SK-N-SH (cell line): ENCODE data around the gene MAP2K5. TPM values are rescaled to one million over a fixed set of nuclear protein-coding genes. Genes with fewer than 3 reads are reported as not detected.

Experiments
- CTCF ChIA-PET: fragments of 300-600, 350-600 bp; formaldehyde crosslinking; extraction: SDS; loops from one replicate; lab custom pipeline; 2021; lab: Yijun Ruan, JAX
- POLR2A ChIA-PET: fragments of 350-600 bp; sonication (Branson Sonifier 250); formaldehyde crosslinking; extraction: SDS; loops from one replicate; lab custom pipeline; 2020; ENCODE audit warnings: antibody characterized with exemption, inconsistent platforms; lab: Yijun Ruan, JAX
- DNase-seq: peaks from one replicate; pipeline ENCODE4 v3.0.0; 2012
- H2AFZ ChIP-seq: fragments of 200-600 bp; sonication (generic); 2 replicates; pipeline ENCODE4 v1.8.1; 2016; ENCODE audit warnings: antibody characterized with exemption, mild to moderate bottlenecking, low read depth
- H3F3A ChIP-seq: fragments of 200-600 bp; sonication (generic); replicated peaks from 2 replicates; pipeline ENCODE3; 2016; ENCODE audit warnings: antibody characterized with exemption, mild to moderate bottlenecking; ENCODE audit not compliant: insufficient read depth
- H3K27ac ChIP-seq, 2 experiments: fragments of 200-500 bp in 1 of 2; fragments of 200-600 bp in 1 of 2; sonication (Bioruptor generic) in 1 of 2; sonication (generic), shearing (Covaris generic) in 1 of 2; 2 replicates each; pipeline versions ENCODE4 v1.5.1 to v1.6.1; 2014 to 2016; ENCODE audit warnings: low read depth in 2 of 2, inconsistent platforms in 1 of 2, low read length in 1 of 2, mild to moderate bottlenecking in 1 of 2, mixed read lengths in 1 of 2
- H3K27me3 ChIP-seq: fragments of 200-600 bp; sonication (generic), shearing (Covaris generic); 2 replicates; pipeline ENCODE4 v1.6.1; 2016; ENCODE audit warnings: mixed run types; ENCODE audit not compliant: insufficient read depth
- H3K36me3 ChIP-seq, 2 experiments: fragments of 200-500 bp in 1 of 2; fragments of 200-600 bp in 1 of 2; sonication (Bioruptor generic) in 1 of 2; sonication (generic) in 1 of 2; replicated peaks in 1 of 2; 2 replicates each; pipeline versions ENCODE3 to v1.5.1; 2014 to 2016; ENCODE audit warnings: low read length in 1 of 2, mild to moderate bottlenecking in 1 of 2; ENCODE audit not compliant: insufficient read depth in 2 of 2, control insufficient read depth in 1 of 2
- H3K4me1 ChIP-seq, 2 experiments: fragments of 200-500 bp in 1 of 2; fragments of 200-600 bp in 1 of 2; sonication (Bioruptor generic) in 1 of 2; sonication (generic), shearing (Covaris generic) in 1 of 2; 2 replicates each; pipeline versions ENCODE4 v1.5.1 to v1.6.1; 2014 to 2016; ENCODE audit warnings: low read depth in 1 of 2, low read length in 1 of 2, mixed run types in 1 of 2; ENCODE audit not compliant: insufficient read depth in 2 of 2, control insufficient read depth in 1 of 2
- H3K4me2 ChIP-seq: fragments of 200-600 bp; sonication (generic), shearing (Covaris generic); 2 replicates; pipeline ENCODE4 v1.6.1; 2017; ENCODE audit warnings: mixed run types
- H3K4me3 ChIP-seq, 2 experiments: fragments of 200-500 bp in 1 of 2; fragments of 200-600 bp in 1 of 2; sonication (Bioruptor generic) in 1 of 2; sonication (generic), shearing (Covaris generic) in 1 of 2; 2 replicates each; pipeline versions ENCODE4 v1.5.1 to v1.8.1; 2014 to 2016; ENCODE audit warnings: low read depth in 2 of 2, inconsistent platforms in 1 of 2, low read length in 1 of 2, mild to moderate bottlenecking in 1 of 2, mixed read lengths in 1 of 2, moderate library complexity in 1 of 2
- H3K79me2 ChIP-seq: fragments of 200-600 bp; sonication (generic); 2 replicates; pipeline ENCODE4 v1.8.1; 2017; ENCODE audit warnings: mild to moderate bottlenecking; ENCODE audit not compliant: insufficient read depth
- H3K9ac ChIP-seq: fragments of 200-600 bp; sonication (generic); 2 replicates; pipeline ENCODE4 v1.6.1; 2017; ENCODE audit warnings: mixed run types
- H3K9me2 ChIP-seq: fragments of 200-600 bp; sonication (generic); 2 replicates; pipeline ENCODE4 v1.6.1; 2017; ENCODE audit warnings: mixed run types
- H3K9me3 ChIP-seq: fragments of 200-600 bp; sonication (generic); 2 replicates; pipeline ENCODE4 v1.6.1; 2017; ENCODE audit warnings: mixed run types, mild to moderate bottlenecking, moderate library complexity
- H4K20me1 ChIP-seq: fragments of 200-600 bp; sonication (generic); 2 replicates; pipeline ENCODE4 v1.6.1; 2017; ENCODE audit warnings: mild to moderate bottlenecking, mixed run types; ENCODE audit not compliant: insufficient read depth
- GABPA ChIP-seq: IDR thresholded peaks from 2 replicates; pipeline ENCODE4 v1.4.0; 2012; ENCODE audit warnings: low read depth, mild to moderate bottlenecking
- MXI1 ChIP-seq: IDR thresholded peaks from 2 replicates; pipeline ENCODE4 v1.6.1; 2012; ENCODE audit warnings: mild to moderate bottlenecking, low read depth, low read length, improper control_type of control experiment
- NFIC ChIP-seq: IDR thresholded peaks from 2 replicates; pipeline ENCODE4 v1.4.0; 2012; ENCODE audit warnings: borderline replicate concordance
- NRF1 ChIP-seq: IDR thresholded peaks from 2 replicates; pipeline ENCODE4 v1.6.1; 2012; ENCODE audit warnings: low read depth, mild to moderate bottlenecking, low read length
- RAD21 ChIP-seq: IDR thresholded peaks from 2 replicates; pipeline ENCODE4 v1.6.1; 2012; ENCODE audit warnings: mild to moderate bottlenecking, low read length
- RCOR1 ChIP-seq: fragments of 150-350 bp; IDR thresholded peaks from 2 replicates; pipeline ENCODE4 v1.6.1; 2017; ENCODE audit warnings: antibody characterized with exemption, low read length
- RXRA ChIP-seq: IDR thresholded peaks from 2 replicates; pipeline ENCODE4 v1.4.0; 2012; ENCODE audit warnings: low read depth, mild to moderate bottlenecking, borderline replicate concordance
- SIN3A ChIP-seq: IDR thresholded peaks from 2 replicates; pipeline ENCODE4 v1.6.1; 2012; ENCODE audit warnings: low read depth, mild to moderate bottlenecking, low read length, moderate library complexity, borderline replicate concordance
- SMC3 ChIP-seq: IDR thresholded peaks from 2 replicates; pipeline ENCODE4 v1.6.1; 2012; ENCODE audit warnings: low read depth, low read length, improper control_type of control experiment
- TEAD4 ChIP-seq: IDR thresholded peaks from 2 replicates; pipeline ENCODE4 v1.4.0; 2012; ENCODE audit warnings: mild to moderate bottlenecking, borderline replicate concordance; ENCODE audit not compliant: insufficient read depth
- YY1 ChIP-seq: IDR thresholded peaks from 2 replicates; pipeline ENCODE4 v1.4.0; 2012; ENCODE audit warnings: low read depth, mild to moderate bottlenecking
- WGBS: methylation state at CpG from one replicate; pipeline ENCODE4 v1.1.6; 2017; ENCODE audit warnings: low lambda C conversion rate; 5-methylcytosine and 5-hydroxymethylcytosine counted together
- polyA plus RNA-seq, 3 experiments: library from polyadenylated mRNA; depleted of rRNA; stranded (reverse); fragments of >200 nt; gene quantifications; 2 replicates each; pipeline ENCODE4 v1.2.3, GENCODE V29; 2012
- TF ChIP-seq, protein P1 (sequence below): IDR thresholded peaks from 2 replicates; pipeline ENCODE4 v1.4.0; 2012; ENCODE audit warnings: low read depth, borderline replicate concordance
- TF ChIP-seq, protein P2 (sequence below): fragments of 200-600 bp; sonication (generic); IDR thresholded peaks from 2 replicates; pipeline ENCODE4 v1.6.1; 2017; ENCODE audit warnings: antibody characterized with exemption, mild to moderate bottlenecking, moderate library complexity
- TF ChIP-seq, protein P3 (sequence below): fragments of 150-350 bp; IDR thresholded peaks from 2 replicates; pipeline ENCODE4 v1.6.1; 2017; ENCODE audit warnings: antibody characterized with exemption, low read length, low read depth, borderline replicate concordance

Gene MAP2K5
- polyA plus RNA-seq, 1 of the 3 experiments (the other 2 are of a cell fraction): 6.2 TPM

DNA sequence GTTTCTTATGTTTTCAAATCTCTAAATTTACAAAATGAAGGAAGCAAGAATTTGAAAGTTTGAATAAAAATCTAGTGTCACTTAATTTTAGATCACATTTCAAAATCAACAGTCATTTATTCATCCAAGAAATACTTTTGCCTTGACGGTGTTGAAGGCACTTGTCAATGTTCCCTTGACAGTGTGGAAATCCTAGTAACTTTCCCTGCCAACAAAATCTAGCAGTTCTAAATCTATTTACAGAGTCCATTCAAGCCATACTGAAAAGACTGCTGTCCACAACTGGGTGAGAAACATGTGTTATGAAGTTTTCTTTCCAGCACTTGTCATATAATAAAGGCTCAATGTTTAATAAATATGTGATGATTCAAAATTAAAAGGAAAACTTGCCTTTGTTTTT lies 8.6 kb upstream of the MAP2K5 start:
- Histone ChIP-seq H3K4me3 (no peak overlapping the region), H3K79me2 (no peaks in the 10 kb centered on the region), H3K4me1 (peaks cover 0 to 5% of the 10 kb centered on the region in 2 experiments; a peak in 1 of 4 replicates), H4K20me1 (no peaks in the 10 kb centered on the region), H3K27me3 (no peaks in the 10 kb centered on the region), H3K9ac (no peak overlapping the region), H3K27ac (no peak overlapping the region), H3K9me3 (0 out of 2 replicates have a peak, but pooled peaks cover 5% of the 10 kb centered on the region), H3K4me2 (no peak overlapping the region), H2AFZ (no peak overlapping the region), H3K9me2 (no peaks in the 10 kb centered on the region), H3K36me3 (peaks cover 0 to 9% of the 10 kb centered on the region in 2 experiments), H3F3A (peaks cover 28% of the 10 kb centered on the region)
- POLR2A ChIA-PET: no interaction called here
- no peak for DNase-seq
- CTCF ChIA-PET: no interaction called here
- 96% methylated on average over 1 of the region's 1 CpG for WGBS
- TF ChIP-seq SMC3 (no peak), RXRA (no peak)
- TF ChIP-seq, protein P1, sequence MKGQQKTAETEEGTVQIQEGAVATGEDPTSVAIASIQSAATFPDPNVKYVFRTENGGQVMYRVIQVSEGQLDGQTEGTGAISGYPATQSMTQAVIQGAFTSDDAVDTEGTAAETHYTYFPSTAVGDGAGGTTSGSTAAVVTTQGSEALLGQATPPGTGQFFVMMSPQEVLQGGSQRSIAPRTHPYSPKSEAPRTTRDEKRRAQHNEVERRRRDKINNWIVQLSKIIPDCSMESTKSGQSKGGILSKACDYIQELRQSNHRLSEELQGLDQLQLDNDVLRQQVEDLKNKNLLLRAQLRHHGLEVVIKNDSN: no peak

DNA sequence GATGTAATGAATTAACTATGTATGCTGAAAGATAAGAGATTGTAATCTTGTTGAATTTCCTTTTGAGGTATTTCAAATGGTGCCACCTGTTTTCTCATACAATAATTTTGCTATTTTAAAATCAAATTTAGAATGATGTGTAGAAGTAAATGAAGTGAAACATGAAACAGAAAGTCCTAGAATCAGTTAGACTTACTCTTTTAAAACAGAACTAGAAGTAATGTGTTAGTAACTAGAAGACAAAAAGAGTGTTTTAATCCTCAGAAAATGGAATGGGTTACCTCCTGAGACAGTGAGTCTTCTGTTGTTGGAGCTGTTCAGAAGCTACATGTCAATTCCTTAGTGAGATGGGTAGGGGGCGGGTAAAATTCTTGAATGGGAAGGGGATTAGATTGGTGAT lies 8.1 kb upstream of the MAP2K5 start:
- ChIA-PET POLR2A (no interaction called here), CTCF (no interaction called here)
- Histone ChIP-seq H3K9me3 (0 out of 2 replicates have a peak, but pooled peaks cover 5% of the 10 kb centered on the region), H4K20me1 (no peaks in the 10 kb centered on the region), H3K27ac (no peak overlapping the region), H3K4me1 (peaks cover 0 to 5% of the 10 kb centered on the region in 2 experiments; a peak in 1 of 4 replicates), H3K36me3 (peaks cover 0 to 9% of the 10 kb centered on the region in 2 experiments), H3K4me3 (no peak overlapping the region), H3K79me2 (no peaks in the 10 kb centered on the region), H3K4me2 (no peak overlapping the region), H3F3A (peaks cover 28% of the 10 kb centered on the region), H3K9ac (no peak overlapping the region), H3K27me3 (no peaks in the 10 kb centered on the region), H2AFZ (no peak overlapping the region), H3K9me2 (no peaks in the 10 kb centered on the region)
- 77% methylated on average over 1 of the region's 1 CpG for WGBS
- TF ChIP-seq NFIC: no peak
- TF ChIP-seq YY1: no peak
- no peak for TF ChIP-seq SIN3A
- no peak for TF ChIP-seq TEAD4
- no peak for TF ChIP-seq RXRA
- no peak for TF ChIP-seq GABPA
- TF ChIP-seq, protein P2, sequence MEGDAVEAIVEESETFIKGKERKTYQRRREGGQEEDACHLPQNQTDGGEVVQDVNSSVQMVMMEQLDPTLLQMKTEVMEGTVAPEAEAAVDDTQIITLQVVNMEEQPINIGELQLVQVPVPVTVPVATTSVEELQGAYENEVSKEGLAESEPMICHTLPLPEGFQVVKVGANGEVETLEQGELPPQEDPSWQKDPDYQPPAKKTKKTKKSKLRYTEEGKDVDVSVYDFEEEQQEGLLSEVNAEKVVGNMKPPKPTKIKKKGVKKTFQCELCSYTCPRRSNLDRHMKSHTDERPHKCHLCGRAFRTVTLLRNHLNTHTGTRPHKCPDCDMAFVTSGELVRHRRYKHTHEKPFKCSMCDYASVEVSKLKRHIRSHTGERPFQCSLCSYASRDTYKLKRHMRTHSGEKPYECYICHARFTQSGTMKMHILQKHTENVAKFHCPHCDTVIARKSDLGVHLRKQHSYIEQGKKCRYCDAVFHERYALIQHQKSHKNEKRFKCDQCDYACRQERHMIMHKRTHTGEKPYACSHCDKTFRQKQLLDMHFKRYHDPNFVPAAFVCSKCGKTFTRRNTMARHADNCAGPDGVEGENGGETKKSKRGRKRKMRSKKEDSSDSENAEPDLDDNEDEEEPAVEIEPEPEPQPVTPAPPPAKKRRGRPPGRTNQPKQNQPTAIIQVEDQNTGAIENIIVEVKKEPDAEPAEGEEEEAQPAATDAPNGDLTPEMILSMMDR: no peak
- TF ChIP-seq, protein P3, sequence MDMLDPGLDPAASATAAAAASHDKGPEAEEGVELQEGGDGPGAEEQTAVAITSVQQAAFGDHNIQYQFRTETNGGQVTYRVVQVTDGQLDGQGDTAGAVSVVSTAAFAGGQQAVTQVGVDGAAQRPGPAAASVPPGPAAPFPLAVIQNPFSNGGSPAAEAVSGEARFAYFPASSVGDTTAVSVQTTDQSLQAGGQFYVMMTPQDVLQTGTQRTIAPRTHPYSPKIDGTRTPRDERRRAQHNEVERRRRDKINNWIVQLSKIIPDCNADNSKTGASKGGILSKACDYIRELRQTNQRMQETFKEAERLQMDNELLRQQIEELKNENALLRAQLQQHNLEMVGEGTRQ: no peak
- no peak for TF ChIP-seq NRF1
- no peak for TF ChIP-seq RAD21
- no peak for TF ChIP-seq MXI1
- TF ChIP-seq RCOR1: no peak
- DNase-seq: no peak
